Stimulated activated CD4-positive, alpha-beta T cell treated with anti-CD3 and anti-CD28 coated beads, Interleukin-4, amount 100 ng/mL, for 24 hours (primary cell): ENCODE results near the gene FRYL.
"Not testable (repeated sequence)": the region's sequence is repeated elsewhere in the genome, so short reads cannot be mapped to it uniquely, and the experiment has no call there.

Experiments
- DNase-seq: peaks from one replicate; pipeline ENCODE4 v3.0.0-alpha.2; 2020

FRYL gene

GRCh38 chr4:48779998-48780864, at the start of gene FRYL:
FRYL (minus strand) TSS chr4:48780279; CDS start chr4:48634410, 145,869 bp downstream.
- peak; percentile 99 for DNase-seq

GRCh38 chr4:48827622-48828021, 47.5 kb upstream of the FRYL start:
- DNase-seq, result no peak

- not testable (repeated sequence) for DNase-seq
Measured at GRCh38 chr4:48821431-48821830, 41.4 kb upstream of the FRYL start.

- DNase-seq, result no peak
Measured at GRCh38 chr4:48816971-48817370, 36.9 kb upstream of the FRYL start.

- DNase-seq, result not testable (repeated sequence)
Measured at GRCh38 chr4:48816297-48816696, 36.2 kb upstream of the FRYL start.

GRCh38 chr4:48815483-48815882, 35.4 kb upstream of the FRYL start:
- no peak for DNase-seq

- no peak for DNase-seq
Measured at GRCh38 chr4:48813964-48814363, 33.9 kb upstream of the FRYL start.

GRCh38 chr4:48812866-48813265, 32.8 kb upstream of the FRYL start:
- DNase-seq, result no peak

GRCh38 chr4:48804584-48805301, 24.7 kb upstream of the FRYL start:
- DNase-seq, result no peak

GRCh38 chr4:48801016-48801715, 21.1 kb upstream of the FRYL start:
- DNase-seq, result no peak

GRCh38 chr4:48800155-48800554, 20.1 kb upstream of the FRYL start:
- DNase-seq, result not testable (repeated sequence)

GRCh38 chr4:48799157-48799556, 19.1 kb upstream of the FRYL start:
- DNase-seq, result no peak

GRCh38 chr4:48798117-48798516, 18.0 kb upstream of the FRYL start:
- DNase-seq, result no peak

GRCh38 chr4:48796927-48797679, 17.0 kb upstream of the FRYL start:
- DNase-seq, result no peak

- DNase-seq, result no peak
Measured at GRCh38 chr4:48796191-48796926, 16.3 kb upstream of the FRYL start.

GRCh38 chr4:48795108-48795507, 15.0 kb upstream of the FRYL start:
- no peak for DNase-seq

- DNase-seq, result peak; percentile 17
Measured at GRCh38 chr4:48792348-48793006, 12.4 kb upstream of the FRYL start.

GRCh38 chr4:48791313-48791712, 11.2 kb upstream of the FRYL start:
- DNase-seq, result no peak

- no peak for DNase-seq
Measured at GRCh38 chr4:48790561-48790960, 10.5 kb upstream of the FRYL start.

GRCh38 chr4:48787056-48787455, 7.0 kb upstream of the FRYL start:
- no peak for DNase-seq

- DNase-seq, result no peak
Measured at GRCh38 chr4:48786549-48786948, 6.5 kb upstream of the FRYL start.
